SU-DHL-6 (cell line): ENCODE data around the gene VPS26B.

Experiments
- CTCF ChIP-seq: fragments of 200-600 bp; sonication (generic); IDR thresholded peaks from one replicate; pipeline ENCODE4 v1.5.1; 2017; ENCODE audit warnings: antibody characterized with exemption, mild to moderate bottlenecking, low read length, moderate library complexity; ENCODE audit not compliant: insufficient read depth, poor library complexity, severe bottlenecking
- EZH2phosphoT487 ChIP-seq: fragments of 200-600 bp; sonication (generic), shearing (Covaris generic); conservative IDR thresholded peaks from 2 replicates; pipeline ENCODE4 v1.6.1; 2018; ENCODE audit warnings: mild to moderate bottlenecking, antibody characterized with exemption, low read length, moderate library complexity, mixed read lengths

- TF ChIP-seq CTCF (no peak), EZH2phosphoT487 (no peak)
Measured at GRCh38 chr11:134254433-134255183, 30.1 kb downstream of the VPS26B start.
